Transverse colon (tissue), 3 donors: Measurements from ENCODE around the gene UBE4A.

Experiments
- POLR2A ChIP-seq: fragments of 450-650 bp; IDR thresholded peaks from one replicate; pipeline ENCODE4 v1.6.1; 2016; ENCODE audit warnings: antibody characterized with exemption, mild to moderate bottlenecking, moderate library complexity
- POLR2AphosphoS5 ChIP-seq, 3 donors: sonication (generic); formaldehyde crosslinking; IDR thresholded peaks; one replicate each; pipeline ENCODE4 v1.6.1; 2016; ENCODE audit warnings: antibody characterized with exemption in 3 of 3

DNA sequence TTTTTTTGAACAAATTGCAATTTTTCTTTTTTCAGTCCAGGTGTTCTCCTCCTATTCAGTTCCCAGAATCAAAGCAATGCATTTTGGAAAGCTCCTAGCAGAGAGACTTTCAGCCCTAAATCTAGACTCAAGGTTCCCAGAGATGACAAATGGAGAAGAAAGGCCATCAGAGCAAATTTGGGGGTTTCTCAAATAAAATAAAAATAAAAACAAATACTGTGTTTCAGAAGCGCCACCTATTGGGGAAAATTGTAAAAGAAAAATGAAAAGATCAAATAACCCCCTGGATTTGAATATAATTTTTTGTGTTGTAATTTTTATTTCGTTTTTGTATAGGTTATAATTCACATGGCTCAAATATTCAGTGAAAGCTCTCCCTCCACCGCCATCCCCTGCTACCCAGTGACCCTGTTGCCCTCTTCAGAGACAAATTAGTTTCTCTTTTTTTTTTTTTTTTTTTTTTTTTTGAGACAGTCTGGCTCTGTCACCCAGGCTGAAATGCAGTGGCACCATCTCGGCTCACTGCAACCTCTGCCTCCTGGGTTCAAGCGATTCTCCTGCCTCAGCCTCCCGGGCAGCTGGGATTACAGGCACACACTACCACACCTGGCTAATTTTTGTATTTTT, 6.2 kb upstream of the UBE4A start:
- TF ChIP-seq POLR2A, result no peak
- TF ChIP-seq POLR2AphosphoS5 (IDR thresholded peaks at IDR 0.05), result no peak
